Hindlimb muscle (tissue), 1 donor: ENCODE data around the gene CEBPA. TPM values are rescaled to one million over a fixed set of nuclear protein-coding genes. Genes with fewer than 3 reads are reported as not detected.
"Not testable (repeated sequence)": the region's sequence is repeated elsewhere in the genome, so short reads cannot be mapped to it uniquely, and the experiment has no call there.

Experiments used
- DNase-seq: peaks from one replicate; pipeline ENCODE4 v3.0.0-alpha.2; 2013
- polyA plus RNA-seq: library from polyadenylated mRNA; unstranded; fragments of 120-200 nt; gene quantifications from one replicate; pipeline ENCODE4 v1.2.1, GENCODE V29; 2013; ENCODE audit not compliant: insufficient read length

The CEBPA gene
- polyA plus RNA-seq, 1 donor = 10.9 TPM

DNA sequence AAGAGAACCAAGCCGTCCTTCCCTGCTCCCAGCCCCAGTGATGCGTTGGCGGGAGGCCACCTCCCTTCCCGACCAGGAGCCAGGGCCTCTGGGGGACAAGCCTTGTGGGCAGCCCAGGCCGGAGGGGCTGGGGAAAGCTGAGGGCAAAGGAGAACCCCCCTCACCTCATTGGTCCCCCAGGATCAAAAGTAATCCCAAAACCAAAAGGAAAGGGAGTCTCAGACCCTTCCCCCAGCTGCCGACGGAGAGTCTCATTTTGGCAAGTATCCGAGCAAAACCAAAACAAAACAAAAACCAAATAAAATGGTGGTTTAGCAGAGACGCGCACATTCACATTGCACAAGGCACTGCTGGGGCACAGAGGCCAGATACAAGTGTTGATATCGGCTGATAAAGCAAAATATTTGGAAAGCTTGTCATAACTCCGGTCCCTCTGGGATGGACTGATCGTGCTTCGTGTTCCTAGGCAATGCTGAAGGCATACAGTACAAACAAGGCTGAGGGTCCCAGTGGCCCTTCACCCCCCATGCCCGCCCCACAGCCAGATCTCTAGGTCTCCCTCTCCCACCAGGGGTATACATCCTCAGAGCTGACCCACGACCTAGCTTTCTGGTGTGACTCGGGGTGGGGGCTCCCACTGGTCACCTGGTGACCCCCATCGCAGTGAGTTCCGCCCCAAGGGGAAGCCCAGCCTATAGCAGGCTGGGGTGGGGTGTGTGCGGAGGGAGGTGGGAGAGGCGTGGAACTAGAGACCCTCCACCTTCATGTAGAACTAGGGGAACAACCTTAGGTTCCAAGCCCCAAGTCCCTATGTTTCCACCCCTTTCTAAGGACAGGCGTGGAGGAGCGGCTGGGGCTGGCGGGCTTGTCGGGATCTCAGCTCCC, 2.1 kb downstream of the CEBPA start:
- DNase-seq = no peak

- no peak for DNase-seq
Observed at GRCh38 chr19:33299051-33299688, 3.2 kb downstream of the CEBPA start.

- DNase-seq = no peak
Observed at GRCh38 chr19:33298146-33298911, 4.0 kb downstream of the CEBPA start.

DNA sequence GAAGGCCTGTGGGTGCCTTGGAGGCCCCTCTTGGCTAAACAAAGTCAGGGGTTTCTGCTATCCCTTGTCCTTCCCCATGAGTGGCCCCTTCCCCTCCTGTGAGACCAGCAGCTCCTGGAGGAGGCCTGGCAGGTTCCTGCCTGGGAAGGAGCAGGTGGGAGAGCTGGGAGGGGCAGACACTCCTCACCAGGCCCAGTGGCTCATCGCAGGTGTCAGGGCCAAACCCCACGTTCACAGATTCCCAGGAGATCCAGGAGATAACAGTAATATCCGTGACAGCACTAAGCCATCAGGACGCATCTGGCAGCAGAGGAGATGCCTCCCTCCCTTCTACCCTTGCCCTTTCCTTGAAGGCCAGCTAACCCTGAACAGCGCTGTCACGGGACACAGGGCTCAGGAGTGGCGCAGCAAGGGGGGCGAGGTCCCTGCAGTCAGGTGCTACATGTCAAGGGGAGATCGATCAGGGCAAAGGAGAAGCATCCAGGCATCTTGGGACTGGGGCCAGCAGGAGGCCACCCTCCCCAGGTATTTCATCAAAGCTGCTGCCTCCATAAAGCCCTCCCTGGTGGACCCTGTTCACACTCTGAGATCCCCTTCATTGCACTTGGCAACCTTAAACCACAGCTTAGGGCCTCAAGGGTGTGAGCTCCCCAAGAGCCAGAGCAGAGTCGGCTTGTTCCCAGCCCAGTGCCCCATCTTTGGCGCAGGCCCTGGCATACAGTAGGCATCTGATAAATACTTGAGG, 4.8 kb downstream of the CEBPA start:
- no peak for DNase-seq

DNA sequence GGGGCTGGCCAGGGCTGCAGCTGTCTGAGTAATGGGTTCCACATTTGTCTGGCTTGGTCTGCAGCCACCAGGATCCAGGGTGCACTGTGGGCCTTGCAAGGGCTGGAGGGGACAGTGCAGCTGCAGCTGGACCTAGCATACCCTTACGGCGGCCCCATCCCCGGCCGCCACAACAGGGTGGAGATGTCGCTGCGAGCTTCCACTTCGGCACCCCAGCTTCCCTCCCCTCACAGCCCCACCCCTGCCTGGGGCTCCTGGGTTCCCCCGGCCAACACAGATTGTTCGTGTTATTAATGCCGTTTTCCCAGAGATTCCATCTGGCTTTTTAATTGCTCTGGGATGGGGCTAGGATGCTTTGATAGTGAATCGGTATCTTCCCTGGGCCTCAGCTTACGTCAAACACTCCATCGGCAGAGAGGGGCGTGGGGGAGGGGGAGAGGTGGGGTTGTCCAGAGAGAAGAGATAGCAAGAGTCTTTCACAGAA, 5.8 kb downstream of the CEBPA start:
- DNase-seq = peak; percentile 38

- no peak for DNase-seq
Observed at GRCh38 chr19:33295621-33296487, 6.5 kb downstream of the CEBPA start.

- DNase-seq = not testable (repeated sequence)
Observed at GRCh38 chr19:33295046-33295445, 7.3 kb downstream of the CEBPA start.

GRCh38 chr19:33294058-33294798, 8.1 kb downstream of the CEBPA start:
- DNase-seq = no peak

DNA sequence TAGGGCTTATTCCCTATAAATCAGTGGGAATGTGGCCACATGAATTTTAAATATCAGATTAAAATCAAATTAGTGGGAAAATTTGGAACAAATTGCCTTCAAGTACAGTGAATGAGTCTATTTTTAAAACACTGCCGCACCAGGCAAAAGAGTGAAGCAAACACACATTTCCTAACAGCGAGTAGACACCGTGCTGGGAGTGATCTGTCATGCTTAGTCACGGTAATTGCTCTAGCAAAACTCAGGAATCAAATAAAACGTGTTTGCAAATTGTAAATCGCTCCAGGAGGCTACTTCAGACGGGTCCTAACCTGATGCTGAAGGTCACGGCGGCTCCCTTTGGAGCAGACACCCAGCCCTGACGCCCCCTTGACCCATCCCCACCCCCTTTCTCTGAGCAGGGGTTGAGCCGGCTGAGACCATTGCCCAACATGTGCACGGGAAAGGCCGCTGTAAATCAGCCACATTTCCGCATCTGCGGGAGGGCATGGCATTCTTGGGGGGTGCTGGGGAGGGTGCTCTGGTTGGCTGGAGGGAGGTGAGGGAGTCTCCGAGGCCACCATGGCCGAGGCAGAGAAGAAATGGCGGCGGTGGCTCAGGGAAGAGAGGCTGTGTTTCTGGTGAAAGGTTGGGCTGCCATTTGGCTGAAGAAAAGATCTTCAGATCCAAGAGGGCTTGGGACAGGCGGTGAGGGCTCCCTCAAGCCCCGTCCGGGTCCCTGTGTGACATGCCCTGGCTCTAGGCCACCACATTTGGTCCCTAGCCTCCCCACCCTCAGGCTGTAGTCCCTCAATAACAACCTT, 8.9 kb downstream of the CEBPA start:
- DNase-seq = peak; percentile 32

DNA sequence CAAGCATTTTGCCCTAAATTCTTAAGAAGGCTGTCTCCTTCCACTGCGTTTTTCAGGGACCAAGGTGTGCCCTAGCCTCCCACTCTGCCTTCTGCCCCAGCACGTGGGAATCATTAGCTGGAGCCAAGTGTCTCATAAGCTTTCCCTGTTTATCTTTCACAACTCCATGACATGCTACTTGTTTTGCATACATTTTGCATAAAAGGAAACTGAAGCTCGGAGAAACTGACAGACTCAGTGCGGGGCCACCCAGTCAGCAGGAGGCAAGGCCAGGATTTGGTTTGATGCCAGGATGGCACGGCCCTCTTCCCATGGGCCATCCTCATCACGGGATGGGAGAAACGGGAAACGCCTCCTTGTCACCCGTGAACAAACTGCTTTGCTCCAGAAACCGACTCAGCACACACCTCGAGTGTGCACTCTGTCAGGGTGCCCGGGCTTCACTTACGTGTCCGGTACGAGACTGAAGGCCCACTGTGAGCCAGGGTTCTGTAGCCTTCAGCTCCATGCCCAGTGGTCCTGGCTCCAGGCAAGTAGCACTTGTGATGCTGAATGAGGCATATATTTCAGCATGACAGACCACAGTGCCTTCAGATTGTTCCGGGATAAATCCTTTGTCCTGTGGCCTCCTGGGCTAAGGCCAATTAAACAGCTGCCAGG, 9.6 kb downstream of the CEBPA start:
- DNase-seq = no peak

DNA sequence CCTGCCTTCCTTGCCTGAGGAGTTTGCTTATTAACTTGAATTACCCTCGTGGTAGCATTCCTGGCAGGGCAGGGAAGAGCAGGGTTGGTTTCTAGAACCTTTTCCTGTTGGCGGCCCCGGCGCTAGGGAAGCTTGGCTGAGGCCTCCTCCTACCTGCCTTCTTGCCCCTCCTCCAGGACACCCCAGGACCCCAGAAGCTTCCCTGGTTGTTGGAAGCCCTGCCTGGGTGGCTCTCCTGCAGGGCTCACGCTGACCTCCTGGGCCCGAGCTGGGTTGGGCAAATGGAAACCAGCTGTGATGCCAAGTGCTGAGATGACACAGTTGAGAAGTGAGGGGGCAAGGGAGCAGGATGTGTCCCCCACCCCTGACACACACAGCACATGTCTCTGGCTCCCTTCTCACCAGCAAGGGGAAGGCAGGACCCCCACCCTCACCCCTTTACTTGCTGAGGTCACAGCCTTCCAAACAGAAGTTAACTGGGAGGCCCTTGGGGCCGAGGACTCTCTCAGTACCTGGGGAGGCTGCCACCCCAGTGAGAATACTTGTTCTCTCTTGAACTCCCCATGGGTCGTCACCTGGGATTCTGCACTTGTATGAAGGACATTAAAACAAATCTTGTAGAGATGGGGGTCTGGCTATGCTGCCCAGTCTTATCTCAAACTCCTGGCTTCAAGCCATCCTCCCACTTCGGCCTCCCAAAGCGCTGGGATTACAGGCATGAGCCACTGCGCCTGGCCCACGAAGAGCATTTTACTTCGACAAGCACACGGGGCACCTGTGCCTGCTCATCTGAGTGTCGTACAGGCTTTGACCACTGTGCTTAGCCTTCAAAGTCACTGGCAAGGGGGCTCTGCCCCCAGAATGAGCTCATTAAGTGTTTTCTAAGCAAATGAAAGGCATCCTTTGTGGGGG, 10.5 kb downstream of the CEBPA start:
- no peak for DNase-seq

DNA sequence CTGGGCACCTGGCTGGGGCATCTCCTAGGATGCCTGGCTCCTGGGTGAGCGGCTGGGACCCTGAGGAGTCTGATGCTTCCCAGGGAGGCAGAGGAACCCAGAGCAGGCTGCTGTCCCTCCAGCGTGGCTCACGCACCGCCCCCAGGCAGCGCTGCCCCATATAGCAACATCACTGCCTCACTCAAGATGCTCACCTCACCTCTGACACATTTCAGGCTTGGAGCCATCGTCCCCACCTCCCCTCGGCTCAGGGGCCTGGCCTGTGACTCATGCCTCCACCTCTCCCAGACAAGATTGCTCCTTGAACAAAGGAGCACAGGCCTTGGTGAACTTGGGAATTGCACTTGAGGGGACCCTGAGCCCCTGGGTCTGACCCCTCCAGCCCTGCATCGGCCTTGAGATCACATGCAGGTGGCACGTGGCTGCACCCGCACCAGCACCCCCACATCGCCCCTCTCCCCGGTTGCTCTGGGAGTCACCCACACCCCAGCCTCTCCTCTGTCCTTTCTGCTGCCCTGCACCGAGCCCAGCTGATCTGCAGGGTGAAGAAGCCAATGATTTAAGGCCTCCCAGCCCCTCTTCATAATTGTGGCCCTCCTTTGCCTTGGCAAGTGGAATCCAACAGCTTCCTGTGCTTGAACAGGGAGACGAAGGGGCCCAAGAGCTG, 11.2 kb downstream of the CEBPA start:
- no peak for DNase-seq

DNA sequence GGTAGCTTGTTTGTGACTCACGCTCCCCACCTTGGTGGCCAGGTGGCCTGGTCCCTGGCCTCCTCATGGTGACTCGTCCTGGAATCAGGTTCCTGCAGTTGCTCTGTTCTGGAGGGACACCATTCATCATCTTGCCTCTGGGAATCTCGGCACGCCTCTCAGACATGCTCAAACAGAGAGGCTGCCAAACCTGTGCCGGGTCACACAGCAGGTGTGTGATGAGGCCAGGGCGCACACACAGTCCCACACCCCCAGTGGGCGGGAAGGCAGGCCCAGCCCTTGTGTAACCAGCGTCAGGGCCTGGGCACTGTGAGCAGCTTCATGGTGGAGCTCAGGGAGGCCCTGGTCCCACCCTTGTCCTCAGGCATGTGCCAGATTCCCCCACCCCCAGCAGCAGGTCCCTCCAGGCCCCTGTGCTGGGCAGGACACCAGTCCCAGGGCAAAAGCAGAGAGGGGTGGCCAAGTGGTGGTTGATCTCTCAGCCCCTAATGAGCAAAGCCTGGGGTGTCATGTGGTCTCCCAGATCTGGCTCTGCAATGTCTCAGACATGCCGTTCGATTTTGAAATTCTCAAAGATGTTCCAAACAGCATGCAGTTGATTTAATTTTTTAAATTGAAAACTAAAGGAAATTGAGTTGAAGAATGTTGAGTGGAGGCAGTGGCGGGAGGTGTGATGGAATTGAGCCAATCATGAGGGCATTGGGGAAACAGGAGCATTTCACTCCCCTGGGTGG, 12.1 kb downstream of the CEBPA start:
- DNase-seq = no peak

- DNase-seq = no peak
Observed at GRCh38 chr19:33289261-33289660, 13.1 kb downstream of the CEBPA start.

DNA sequence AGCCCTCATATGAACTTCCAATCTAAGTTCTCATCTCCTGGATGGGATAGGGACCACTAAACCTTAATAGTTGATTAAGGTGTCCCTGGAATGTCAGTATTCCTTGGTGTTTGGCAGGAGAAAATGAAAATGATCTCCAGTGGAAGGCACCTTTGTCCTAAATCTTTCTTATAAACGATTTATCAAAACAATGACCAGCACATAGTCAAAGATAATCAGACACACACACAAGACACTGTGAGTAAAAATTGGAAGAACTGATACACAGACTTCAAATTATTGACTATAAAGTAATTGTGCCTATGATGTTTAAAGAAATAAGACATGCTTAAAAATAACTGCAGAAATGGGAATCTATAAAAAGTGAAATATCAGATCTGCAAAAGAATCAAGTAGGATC, 13.7 kb downstream of the CEBPA start:
- no peak for DNase-seq

- DNase-seq = no peak
Observed at GRCh38 chr19:33287927-33288326, 14.4 kb downstream of the CEBPA start.

- no peak for DNase-seq
Observed at GRCh38 chr19:33287438-33287837, 14.9 kb downstream of the CEBPA start.
